NCI-H446 treated with DMSO at 0.1 percent for 48 hours (cell line): ENCODE measurements around the gene TMX3.

ENCODE experiments used
- DNase-seq: peaks from one replicate; lab custom pipeline; 2025; lab: John Stamatoyannopoulos, UW

The TMX3 gene

GRCh38 chr18:68714712-68715496 lies at the start of gene TMX3:
TSS of gene TMX3 (minus strand) at chr18:68715108. CDS start at chr18:68714981, 127 bp downstream.
- DNase-seq = peak; percentile 91

- DNase-seq = no peak
These were observed 49.1 kb upstream of the TMX3 start for GRCh38 chr18:68764016-68764415.

- DNase-seq = no peak
These were observed 48.2 kb upstream of the TMX3 start for GRCh38 chr18:68763083-68763482.

GRCh38 chr18:68759308-68759707 lies 44.4 kb upstream of the TMX3 start:
- DNase-seq = no peak

GRCh38 chr18:68757126-68757525 lies 42.2 kb upstream of the TMX3 start:
- no peak for DNase-seq

- no peak for DNase-seq
These were observed 27.3 kb upstream of the TMX3 start for GRCh38 chr18:68742206-68742605.

GRCh38 chr18:68740966-68741365 lies 26.1 kb upstream of the TMX3 start:
- peak; percentile 42 for DNase-seq

GRCh38 chr18:68739462-68739861 lies 24.6 kb upstream of the TMX3 start:
- no peak for DNase-seq

GRCh38 chr18:68738564-68738963 lies 23.7 kb upstream of the TMX3 start:
- no peak for DNase-seq

GRCh38 chr18:68735483-68736343 lies 20.8 kb upstream of the TMX3 start:
- peak; percentile 3 for DNase-seq

- no peak for DNase-seq
These were observed 19.4 kb upstream of the TMX3 start for GRCh38 chr18:68734308-68734707.

- DNase-seq = no peak
These were observed 18.8 kb upstream of the TMX3 start for GRCh38 chr18:68733707-68734106.

GRCh38 chr18:68728081-68728700 lies 13.3 kb upstream of the TMX3 start:
- no peak for DNase-seq

GRCh38 chr18:68727506-68727905 lies 12.6 kb upstream of the TMX3 start:
- no peak for DNase-seq

- DNase-seq = no peak
These were observed 10.4 kb upstream of the TMX3 start for GRCh38 chr18:68725346-68725745.

GRCh38 chr18:68724021-68724420 lies 9.1 kb upstream of the TMX3 start:
- no peak for DNase-seq

- no peak for DNase-seq
These were observed 8.6 kb upstream of the TMX3 start for GRCh38 chr18:68723539-68723938.

- no peak for DNase-seq
These were observed 7.9 kb upstream of the TMX3 start for GRCh38 chr18:68722821-68723220.

GRCh38 chr18:68721681-68722583 lies 7.0 kb upstream of the TMX3 start:
- no peak for DNase-seq

- DNase-seq = no peak
These were observed 569 bp downstream of the TMX3 start for GRCh38 chr18:68714366-68714711.

- DNase-seq = no peak
These were observed 1.1 kb downstream of the TMX3 start for GRCh38 chr18:68713796-68714195.

GRCh38 chr18:68713131-68713530 lies 1.8 kb downstream of the TMX3 start:
- DNase-seq = no peak
